GM21526 (cell line): ENCODE results near the gene ORC1.
"Not testable (repeated sequence)": the region's sequence is repeated elsewhere in the genome, so short reads cannot be mapped to it uniquely, and the experiment has no call there.

Experiments used
- ATAC-seq: cut with Tn5 transposase; IDR thresholded peaks from one replicate; pipeline ENCODE4 v1.9.1; 2021; ENCODE audit warnings: moderate library complexity; ENCODE audit not compliant: unreplicated experiment, low FRiP score

The ORC1 gene

DNA sequence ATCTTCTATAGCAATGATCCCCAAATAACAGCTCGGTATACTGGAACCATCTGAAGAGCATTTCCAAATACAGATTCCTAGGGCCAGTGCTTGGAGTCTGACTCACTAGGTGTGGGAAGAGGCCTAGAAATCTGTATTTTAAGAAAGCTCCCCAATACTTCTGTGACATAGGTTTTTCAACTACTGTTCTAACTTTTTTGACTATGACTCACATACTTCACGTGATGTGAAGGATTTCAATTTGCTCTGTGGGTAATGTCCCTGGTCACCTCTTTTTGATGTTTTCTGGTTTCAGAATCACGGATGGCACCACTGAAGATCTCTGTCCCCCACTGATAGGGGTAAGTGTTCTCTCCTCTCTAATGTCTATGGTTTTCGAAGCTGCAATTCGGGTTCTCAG, 11.0 kb downstream of the ORC1 start:
- no peak for ATAC-seq

DNA sequence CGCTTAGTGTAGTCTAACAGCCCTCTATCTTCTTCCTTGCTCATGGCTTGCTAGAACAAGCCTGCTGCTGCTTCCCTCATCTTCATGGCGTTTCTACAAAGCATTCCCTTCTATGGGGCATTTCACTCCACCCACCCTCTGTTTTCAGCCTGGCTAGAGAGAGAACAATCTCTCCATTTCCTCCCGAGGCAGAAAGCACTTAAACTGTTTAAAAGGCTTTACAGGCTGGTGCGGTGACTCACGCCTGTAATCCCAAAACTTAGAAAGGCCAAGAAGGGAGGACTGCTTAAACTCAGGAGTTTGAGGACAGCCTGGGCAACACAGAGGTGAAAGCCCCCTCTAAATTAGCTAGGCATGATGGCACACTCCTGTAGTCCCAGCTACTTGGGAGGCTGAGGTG, 17.8 kb downstream of the ORC1 start:
- ATAC-seq, result no peak

DNA sequence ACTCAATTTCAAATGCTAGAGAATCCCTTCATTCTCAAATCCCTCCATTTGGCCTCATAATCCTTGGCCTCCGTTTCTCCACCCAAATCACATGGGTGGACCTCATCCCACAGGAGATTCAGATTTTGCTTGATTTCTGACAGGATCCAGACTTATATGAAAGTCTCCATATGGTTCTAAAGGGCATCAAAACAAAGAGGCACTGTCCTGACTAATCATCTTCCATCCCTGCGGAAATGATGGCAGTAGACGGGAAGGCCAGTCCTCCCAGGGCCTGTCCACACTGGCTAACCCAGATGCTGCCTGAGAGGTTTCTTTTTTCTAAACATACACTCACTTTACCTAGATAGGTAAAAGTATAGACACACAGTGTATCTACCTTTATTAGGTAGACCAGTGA, 18.8 kb downstream of the ORC1 start:
- ATAC-seq, result no peak

DNA sequence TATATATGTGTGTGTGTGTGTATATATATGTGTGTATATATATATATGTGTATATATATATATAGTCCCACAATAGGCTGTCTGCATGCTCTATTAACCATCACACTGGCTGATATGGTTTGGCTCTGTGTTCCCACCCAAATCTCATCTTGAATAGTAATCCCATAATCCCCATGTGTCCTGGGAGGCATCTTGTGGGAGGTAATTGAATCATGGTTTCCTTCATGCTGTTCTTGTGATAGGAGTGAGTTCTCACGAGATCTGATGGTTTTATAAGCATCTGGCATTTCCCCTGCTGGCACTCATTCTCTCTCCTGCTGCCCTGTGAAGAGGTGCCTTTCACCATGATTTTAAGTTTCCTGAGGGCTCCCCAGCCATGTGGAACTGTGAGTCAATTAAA, 34.4 kb downstream of the ORC1 start:
- ATAC-seq, result not testable (repeated sequence)

DNA sequence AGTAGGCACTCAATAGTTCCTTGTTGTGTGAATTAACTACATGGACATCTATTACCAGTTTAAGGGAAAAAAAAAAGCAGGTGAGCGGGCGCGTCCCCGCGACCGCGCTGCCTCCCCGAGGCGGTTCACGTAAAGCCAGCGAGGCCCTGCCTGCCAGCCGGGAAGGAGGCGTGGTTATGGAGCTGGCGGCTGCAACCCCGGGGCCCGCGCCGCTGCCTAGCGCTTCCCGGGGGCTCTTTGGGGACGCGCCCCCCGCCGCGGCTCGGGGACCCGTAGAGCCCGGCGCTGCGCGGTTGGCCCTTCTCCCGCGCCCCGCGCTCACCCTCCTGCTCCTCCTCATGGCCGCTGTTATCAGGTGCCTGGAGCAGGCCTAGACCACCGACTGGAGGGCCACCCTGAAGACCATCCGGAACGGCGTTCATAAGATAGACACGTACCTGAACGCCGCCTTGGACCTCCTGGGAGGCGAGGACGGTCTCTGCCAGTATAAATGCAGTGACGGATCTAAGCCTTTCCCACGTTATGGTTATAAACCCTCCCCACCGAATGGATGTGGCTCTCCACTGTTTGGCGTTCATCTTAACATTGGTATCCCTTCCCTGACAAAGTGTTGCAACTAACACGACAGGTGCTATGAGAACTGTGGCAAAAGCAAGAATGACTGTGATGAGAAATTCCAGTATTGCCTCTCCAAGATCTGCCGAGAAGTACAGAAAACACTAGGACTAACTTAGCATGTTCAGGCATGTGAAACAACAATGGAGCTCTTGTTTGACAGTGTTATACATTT, 35.6 kb downstream of the ORC1 start:
- ATAC-seq, result no peak

DNA sequence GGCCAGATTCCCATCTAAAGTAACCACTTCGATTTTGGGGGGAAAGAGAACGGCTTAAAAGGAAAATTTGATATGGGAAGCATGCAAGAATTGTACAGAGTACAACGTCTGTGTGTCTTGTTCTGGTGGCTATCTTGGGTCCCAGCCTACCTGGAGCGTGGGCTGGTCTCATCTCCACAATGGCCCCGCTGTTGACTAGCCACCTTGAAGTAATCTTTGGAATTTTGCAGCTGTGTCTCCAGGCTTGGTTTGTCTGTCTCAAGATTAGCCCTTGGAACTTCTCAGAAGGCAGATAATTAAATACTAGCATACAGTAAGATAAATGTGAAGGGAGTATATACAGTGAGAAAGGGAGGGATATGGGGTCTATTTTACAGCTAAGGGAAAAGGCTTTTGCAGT, 37.0 kb downstream of the ORC1 start:
- no peak for ATAC-seq

DNA sequence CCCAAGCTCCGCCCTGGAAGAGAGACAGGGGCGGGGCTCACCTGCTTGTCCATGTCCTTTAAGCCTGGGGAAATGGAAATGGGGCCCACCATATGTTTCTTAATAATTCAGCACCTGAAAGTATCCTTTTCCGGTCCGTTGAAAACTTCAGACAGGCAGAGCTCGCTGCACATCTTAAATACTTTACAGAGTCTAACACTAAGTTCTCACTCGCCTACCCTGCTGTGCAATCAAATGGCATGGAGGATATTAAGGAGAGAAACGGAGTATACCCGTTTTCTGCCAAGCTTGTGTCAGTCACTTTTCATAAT, 37.8 kb downstream of the ORC1 start:
- no peak for ATAC-seq

DNA sequence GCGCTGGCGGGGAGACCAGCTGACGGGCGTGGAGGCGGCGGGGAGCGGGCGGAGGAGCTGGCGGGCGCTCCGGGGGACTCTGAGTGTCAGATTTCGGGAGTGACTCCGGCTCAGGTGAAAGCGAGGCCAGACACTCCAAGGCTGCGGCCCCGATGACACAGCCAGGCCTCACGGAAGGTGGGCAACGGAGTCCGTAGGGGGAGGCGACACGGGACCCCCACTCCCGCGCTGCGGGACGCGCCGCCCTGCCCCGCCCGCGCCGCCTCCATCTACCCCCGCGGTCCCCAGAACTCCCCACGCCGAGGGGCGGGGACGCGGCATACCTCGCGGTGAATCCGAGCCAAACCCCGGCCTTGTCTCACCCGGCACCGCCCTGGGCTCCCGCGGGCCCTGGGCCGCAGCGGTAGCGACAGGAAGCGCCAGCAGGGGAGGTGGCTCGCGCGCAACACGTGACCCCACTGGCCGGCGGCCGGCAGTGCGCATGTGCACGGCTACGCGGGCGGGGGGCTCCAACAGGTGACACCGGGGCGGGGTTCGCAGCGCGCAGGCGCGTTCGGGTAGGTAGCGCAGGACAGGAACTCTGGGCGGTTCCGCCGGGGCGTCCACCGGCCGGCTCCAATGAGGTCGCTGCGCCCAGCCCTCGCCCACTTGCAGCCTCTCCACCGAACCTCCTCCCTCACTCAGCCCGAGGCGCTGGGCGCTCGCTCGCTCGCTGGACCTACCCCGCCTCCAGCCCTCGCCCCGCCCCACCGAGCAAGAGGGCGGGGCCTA, 38.3 kb downstream of the ORC1 start, which contains the start of gene CC2D1B:
CC2D1B (minus strand) TSS at position 460 of the 771 bp plus-strand sequence. CDS start 1,585 bp downstream, outside the sequence.
- peak; percentile 86 for ATAC-seq

DNA sequence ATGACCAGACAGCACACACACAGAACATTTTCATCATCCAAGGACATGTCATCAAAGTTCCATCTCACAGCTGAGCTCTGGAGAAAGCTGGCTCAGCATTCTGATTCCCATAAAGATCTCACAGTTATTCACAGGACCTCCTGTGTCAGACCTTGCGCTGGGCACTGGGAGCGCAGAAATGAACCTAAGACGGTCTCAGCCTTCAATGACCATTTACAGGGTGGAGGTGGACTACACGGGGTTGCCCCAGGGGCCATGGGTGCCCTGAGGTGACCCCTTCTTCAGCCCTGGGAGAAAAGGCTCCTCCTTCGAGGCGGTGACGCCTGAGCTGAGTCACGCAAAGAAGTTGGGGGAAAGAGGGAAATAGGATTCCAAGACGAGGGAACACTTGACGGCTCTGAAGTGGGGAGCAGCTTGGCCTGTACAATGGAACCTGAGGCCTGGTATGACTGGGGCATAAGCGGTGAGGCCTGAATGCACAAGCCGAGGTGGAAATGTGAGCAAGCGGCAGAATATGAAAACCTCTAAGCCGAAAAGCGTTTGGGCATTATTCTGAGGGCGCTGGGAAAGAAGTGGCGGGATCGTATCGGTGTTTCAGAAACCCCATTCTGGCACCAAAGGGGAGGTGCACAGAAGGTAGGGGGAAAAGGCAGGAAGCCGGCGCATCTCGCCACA, 39.0 kb downstream of the ORC1 start:
- no peak for ATAC-seq

DNA sequence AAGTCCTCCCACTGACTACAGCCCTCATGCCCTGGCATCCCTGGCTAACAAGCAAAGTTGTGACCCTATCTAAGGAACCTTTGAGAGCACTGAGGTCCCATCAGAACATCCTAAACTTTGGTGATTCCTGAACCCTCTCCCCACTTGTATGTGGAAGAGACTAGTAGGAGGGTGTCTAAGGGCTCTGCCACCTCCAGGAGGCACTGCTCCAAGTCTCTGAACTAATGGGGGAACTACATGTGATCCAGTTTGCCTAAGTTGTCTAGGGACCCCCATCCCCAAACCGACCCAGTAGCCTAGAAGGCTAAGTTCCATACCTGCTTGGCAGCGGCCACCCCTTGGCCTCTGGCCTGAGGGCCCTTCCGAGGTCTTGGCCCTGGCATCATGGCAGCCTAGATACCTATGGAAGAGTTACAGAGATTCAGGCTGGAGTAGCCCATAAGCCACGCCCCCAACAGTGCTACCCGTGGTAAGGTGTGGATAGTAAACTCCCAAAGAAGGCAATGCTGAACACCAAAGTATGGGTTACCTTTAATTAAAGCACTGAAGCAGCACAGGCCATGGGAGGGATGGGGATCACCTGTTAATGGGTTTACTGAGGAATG, 39.9 kb downstream of the ORC1 start:
- ATAC-seq, result no peak

DNA sequence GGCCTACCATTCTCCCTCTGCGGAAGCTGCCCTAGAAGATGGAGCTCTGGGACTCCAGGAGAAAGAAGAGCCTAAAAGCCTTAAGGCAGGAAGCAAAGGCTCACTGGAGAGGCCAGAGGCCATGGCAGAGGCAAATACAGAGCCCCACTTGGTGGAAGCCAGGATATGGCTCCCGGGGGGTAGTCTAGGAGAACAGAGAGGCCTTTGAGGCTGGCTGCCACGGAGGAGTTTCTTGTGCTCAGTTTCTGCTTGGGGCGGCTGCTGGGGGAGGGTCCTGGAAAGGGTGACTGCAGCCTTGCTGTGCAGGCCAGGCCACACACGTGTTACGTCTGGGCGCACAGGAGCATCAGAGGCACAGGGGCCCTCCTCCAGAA, 43.6 kb downstream of the ORC1 start:
- ATAC-seq, result no peak

DNA sequence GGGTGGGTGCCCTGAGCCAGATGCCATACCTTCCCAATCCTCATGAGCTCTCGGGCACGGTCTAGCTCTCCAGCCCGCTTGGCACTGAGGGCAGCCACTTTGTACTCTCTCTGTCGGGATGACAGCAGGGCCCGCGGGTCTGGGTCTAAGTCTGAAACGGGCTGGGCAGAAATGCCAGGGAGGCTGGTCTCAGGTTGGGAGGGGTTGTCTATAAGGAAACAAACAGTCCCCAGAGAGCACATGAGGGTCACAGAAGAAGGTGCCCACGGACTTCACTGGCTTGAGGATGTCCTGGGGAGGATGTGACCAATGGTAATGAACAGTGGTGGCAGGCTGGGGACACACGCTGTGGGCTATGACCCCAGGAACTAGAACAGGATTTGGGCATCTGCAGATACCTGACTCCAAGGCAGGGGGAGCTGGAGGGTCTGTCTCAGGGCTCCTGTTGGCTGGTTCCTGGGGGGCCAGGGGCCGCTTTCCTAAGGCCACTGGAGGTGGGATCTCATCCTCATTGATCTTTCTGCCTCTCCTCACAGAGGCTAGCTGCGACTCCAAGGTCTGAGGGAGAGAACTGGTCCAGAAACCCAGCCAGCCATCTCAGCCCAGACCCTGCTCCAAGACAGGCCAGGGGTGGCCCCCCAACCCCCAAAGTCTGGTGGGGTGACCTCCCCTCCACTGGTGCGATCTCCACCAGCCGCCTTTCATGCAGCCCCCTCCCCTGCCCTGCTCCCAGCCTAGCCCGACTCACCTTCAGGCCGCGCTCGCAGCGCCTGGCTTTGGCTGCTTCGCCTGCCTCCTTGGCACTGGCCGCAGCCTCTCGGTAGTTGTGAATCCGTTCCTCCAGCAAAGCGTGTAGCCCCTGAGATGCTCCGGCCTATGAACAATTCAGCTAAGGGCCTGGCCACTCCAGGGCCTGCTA, 44.3 kb downstream of the ORC1 start:
- ATAC-seq, result no peak

DNA sequence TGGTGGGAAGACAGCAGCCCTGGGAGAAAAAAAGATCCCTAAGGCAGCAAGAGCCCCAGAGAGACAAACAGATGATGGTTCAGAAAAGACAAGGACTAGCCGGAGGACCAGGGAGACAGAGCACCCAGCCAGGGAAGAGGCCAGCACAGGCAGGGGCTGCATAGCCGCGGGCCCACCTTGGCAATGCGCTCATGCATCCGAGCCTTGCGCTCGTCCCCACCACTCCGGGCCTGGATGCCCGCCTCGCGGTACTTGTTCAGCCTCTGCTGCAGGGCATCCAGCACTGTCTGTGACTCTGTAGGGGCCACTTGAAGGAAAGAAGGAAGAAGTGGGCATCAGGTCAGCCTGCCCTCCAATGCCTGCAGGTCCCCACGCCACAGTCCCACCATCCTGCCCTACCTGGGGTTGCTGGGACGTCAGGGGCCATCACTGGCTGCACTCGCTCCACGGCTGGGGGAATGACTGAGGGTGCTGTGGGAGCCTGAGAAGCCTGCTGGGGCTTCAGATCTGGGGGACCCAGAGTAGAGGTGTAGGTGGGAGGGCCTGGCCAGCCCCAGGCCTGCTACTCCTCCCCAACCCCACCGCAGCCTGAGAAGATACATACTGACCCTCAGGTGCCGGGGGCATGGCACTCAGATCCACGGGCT, 45.2 kb downstream of the ORC1 start:
- no peak for ATAC-seq

DNA sequence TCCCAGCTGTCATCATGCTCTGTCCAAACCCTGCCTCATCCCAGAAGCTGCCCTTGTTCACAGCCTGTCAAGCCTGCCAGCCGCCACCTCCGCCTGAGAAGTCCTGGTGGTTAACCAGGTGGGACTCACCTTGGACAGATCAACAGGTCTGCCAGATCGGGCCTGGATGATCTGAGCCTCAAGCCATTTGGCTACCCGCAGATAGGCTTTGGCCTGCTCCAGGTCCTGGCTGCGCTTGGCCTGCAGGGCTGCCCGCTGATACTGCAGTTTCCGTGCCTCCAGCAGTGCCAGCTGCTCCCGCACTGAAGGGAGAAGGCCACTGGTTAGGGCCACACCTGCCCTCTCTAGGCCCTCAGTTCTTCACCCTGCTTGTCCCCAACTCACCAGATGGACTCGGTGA, 46.8 kb downstream of the ORC1 start:
- ATAC-seq, result no peak

DNA sequence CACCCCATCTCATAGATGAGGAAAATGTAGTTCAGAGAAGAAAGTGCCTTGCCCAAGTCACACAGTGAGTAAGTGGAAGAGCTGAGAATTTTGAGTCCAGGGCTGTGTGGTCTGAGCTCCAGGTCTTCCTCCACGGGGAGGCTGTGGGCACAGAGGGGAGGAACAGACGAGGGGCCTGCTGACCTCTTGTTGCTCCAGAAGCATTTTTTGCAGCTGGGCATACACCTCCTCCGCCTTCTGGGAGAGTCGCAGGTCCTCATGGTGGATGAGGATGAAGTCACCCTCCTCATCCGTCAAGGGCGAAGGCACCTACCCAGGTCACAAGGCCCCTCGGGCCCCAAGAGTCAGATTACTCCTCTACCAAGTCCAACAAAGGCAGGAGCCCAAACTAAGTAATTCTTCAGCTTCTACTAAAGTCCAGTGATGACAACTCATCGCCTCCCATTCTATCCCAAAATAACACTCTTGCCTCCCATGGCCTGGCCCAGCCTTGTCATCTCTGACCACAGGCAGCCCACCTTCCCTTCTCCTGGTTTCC, 47.3 kb downstream of the ORC1 start:
- ATAC-seq, result no peak

DNA sequence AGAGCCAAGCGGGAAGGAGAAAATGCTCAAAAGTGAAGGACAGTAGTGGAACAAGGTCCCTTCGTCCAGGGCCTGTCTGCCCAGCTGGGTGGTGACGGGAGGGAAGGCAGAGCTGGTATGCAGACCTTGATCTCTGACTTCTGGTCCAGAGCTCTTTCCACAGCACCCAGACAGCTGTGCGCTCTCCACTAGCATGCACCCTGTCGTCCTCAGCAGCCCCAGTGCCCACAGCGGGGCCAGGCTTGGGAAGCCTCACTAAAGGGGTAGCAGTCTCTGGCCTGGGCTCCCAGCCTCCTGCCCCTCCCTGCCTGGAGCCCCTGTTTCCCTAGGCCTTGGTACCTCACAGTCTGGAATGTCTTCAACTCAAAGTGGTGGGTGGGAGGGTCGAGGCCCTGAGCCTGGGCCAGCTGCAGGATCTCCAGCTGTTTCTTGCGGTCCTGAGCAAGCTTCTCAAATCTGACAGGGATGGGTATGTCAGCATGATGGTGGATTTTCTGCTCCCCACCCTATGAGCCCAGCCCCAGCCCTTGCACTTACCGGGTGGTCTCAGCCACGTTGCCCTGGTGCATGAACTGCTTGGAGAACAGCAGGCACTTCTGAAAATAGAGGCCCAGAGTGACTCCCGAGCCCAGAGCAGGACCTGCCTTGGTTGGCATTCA, 48.2 kb downstream of the ORC1 start:
- no peak for ATAC-seq

DNA sequence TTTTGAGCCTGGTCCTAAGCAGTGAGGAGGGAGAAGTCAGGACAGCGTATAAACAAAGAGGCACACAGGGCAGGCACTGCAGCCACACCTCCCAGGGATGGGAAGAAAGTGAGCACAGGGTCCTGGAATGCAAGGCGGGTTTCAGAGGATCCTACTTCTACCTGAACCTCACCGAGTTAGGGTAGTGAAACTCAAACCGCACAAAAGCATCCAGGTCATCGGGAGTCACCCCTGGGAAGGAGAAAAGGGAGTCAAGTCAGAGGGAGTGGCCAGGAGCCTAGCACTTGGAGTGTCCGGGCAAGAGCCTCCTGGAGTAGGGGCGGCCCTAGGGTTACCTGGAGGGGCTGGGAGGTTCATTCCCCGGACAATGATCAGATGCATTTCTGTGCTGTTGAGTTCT, 48.8 kb downstream of the ORC1 start:
- no peak for ATAC-seq

DNA sequence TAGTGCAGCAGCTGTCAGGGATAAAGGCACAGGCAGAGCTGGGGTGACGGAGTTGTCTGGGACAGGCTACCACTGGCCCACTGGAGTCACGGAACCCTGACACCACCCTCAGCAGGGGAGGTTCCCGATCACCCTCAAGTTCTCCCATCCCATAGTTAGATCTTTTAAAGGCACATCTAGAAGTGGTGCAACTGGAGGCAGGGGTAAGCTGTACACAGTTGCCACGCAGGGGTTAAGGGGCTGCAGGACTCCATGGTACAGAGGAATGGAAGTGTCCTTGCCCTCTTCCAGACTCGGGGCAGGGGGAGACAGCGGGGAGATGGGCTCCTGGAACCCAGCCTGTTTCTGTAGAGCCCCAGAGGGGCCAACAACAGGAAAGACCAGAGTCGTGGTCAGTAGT, 51.5 kb downstream of the ORC1 start:
- no peak for ATAC-seq
